Measurements from ENCODE around the gene SLC35G3. TPM values are rescaled to one million over a fixed set of nuclear protein-coding genes. Genes with fewer than 3 reads are reported as not detected.
A peak's percentile ranks its signal among the peaks of the same experiment; 100 is the strongest.

The SLC35G3 gene
- total and polyA plus RNA-seq, 10 of the 15 experiments (the other 5 are each of a cell fraction or from before 2014, with no cell fraction given): not detected

- TF ChIP-seq SMAD1 (IDR thresholded peaks at IDR 0.05; ENCODE audit: low read depth, partially characterized antibody): no peak
- TF ChIP-seq RAD21 (IDR thresholded peaks at IDR 0.05; ENCODE audit: insufficient read depth, low read depth, low read length): no peak
- no peak for TF ChIP-seq STAT1 (conservative IDR thresholded peaks at IDR 0.05)
- TF ChIP-seq MXI1 (IDR thresholded peaks at IDR 0.05; ENCODE audit: low read depth, low read length): no peak; the same call in 1 of the 2 replicates
- TF ChIP-seq STAT3 (IDR thresholded peaks at IDR 0.05; ENCODE audit: low read depth, low read length): no peak
- TF ChIP-seq RFX5 (IDR thresholded peaks at IDR 0.05; ENCODE audit: low read depth, low read length): no peak
- TF ChIP-seq IKZF2 (IDR thresholded peaks at IDR 0.05): peak; percentile 41 to 59; a peak in 2 of 4 replicates
- peak in 1 of 2 experiments; percentile 95; a peak in 2 of 4 replicates for TF ChIP-seq ETV6 (conservative IDR thresholded peaks at IDR 0.05 in 1 of 2, IDR thresholded peaks at IDR 0.05 in 1 of 2; ENCODE audit: borderline replicate concordance in 1 of 2, low read depth in 1 of 2)
- no peak for TF ChIP-seq NR2C2 (IDR thresholded peaks at IDR 0.05; ENCODE audit: borderline replicate concordance, control insufficient read depth, insufficient read length, low read depth)
- no peak for TF ChIP-seq CHD4 (IDR thresholded peaks at IDR 0.05)
- TF ChIP-seq HDGF (IDR thresholded peaks at IDR 0.05): no peak
- peak in 1 of 2 experiments; percentile 45; a peak in 1 of 3 replicates for TF ChIP-seq EGR1 (IDR thresholded peaks at IDR 0.05; ENCODE audit: borderline replicate concordance in 1 of 2, low read depth in 2 of 2, low read length in 2 of 2)
- TF ChIP-seq, protein P1, sequence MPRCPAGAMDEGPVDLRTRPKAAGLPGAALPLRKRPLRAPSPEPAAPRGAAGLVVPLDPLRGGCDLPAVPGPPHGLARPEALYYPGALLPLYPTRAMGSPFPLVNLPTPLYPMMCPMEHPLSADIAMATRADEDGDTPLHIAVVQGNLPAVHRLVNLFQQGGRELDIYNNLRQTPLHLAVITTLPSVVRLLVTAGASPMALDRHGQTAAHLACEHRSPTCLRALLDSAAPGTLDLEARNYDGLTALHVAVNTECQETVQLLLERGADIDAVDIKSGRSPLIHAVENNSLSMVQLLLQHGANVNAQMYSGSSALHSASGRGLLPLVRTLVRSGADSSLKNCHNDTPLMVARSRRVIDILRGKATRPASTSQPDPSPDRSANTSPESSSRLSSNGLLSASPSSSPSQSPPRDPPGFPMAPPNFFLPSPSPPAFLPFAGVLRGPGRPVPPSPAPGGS (IDR thresholded peaks at IDR 0.05; ENCODE audit: borderline replicate concordance, insufficient read depth, low read depth, low read length, poor library complexity, severe bottlenecking): no peak
- TF ChIP-seq KAT2A (conservative IDR thresholded peaks at IDR 0.05; ENCODE audit: control insufficient read depth, low read depth, low read length): no peak
- TF ChIP-seq IKZF1 (conservative IDR thresholded peaks at IDR 0.05): peak; percentile 71; the same call in 1 of the 2 replicates
- TF ChIP-seq ZNF274 (IDR thresholded peaks at IDR 0.05; ENCODE audit: insufficient read depth, insufficient read length): no peak
- TF ChIP-seq SRF (IDR thresholded peaks at IDR 0.05; ENCODE audit: low read depth in 2 of 2, low read length in 2 of 2): no peak
- TF ChIP-seq, protein P2, sequence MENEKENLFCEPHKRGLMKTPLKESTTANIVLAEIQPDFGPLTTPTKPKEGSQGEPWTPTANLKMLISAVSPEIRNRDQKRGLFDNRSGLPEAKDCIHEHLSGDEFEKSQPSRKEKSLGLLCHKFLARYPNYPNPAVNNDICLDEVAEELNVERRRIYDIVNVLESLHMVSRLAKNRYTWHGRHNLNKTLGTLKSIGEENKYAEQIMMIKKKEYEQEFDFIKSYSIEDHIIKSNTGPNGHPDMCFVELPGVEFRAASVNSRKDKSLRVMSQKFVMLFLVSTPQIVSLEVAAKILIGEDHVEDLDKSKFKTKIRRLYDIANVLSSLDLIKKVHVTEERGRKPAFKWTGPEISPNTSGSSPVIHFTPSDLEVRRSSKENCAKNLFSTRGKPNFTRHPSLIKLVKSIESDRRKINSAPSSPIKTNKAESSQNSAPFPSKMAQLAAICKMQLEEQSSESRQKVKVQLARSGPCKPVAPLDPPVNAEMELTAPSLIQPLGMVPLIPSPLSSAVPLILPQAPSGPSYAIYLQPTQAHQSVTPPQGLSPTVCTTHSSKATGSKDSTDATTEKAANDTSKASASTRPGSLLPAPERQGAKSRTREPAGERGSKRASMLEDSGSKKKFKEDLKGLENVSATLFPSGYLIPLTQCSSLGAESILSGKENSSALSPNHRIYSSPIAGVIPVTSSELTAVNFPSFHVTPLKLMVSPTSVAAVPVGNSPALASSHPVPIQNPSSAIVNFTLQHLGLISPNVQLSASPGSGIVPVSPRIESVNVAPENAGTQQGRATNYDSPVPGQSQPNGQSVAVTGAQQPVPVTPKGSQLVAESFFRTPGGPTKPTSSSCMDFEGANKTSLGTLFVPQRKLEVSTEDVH (IDR thresholded peaks at IDR 0.05; ENCODE audit: low read depth, partially characterized antibody): no peak
- TF ChIP-seq LARP7 (IDR thresholded peaks at IDR 0.05): no peak
- TF ChIP-seq NR2F1 (conservative IDR thresholded peaks at IDR 0.05): no peak
- no peak for TF ChIP-seq ATF3 (IDR thresholded peaks at IDR 0.05; ENCODE audit: borderline replicate concordance, extremely low read depth, low read depth, low read length)
- no peak for TF ChIP-seq HDAC6 (IDR thresholded peaks at IDR 0.05; ENCODE audit: unreplicated experiment)
- no peak for TF ChIP-seq ZNF217 (IDR thresholded peaks at IDR 0.05)
Measured at GRCh38 chr17:35242158-35242804, 48.1 kb upstream of the SLC35G3 start (continued).

Measured in GM12878 (cell line).